ENCODE results near the gene TACR2.

TACR2 gene

DNA sequence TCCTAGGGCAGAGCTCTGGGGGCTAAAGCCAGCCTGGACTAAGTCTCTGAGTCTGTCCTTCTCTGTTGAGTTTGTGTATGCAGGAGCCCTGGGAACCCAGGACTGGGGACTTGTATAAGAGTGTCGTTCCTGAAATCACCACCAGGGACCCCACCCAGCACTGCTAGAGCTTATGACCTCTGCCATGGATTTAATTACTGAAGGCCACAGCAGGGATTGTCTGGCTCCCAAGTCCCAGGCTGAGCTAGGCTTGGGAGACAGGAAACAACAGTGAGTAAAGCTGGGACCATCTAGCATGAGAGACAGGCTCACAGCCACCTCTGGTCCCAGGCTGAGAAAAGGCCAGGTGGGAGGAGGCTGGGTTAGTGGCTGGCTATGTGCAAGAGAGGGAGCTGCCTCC, 33.1 kb upstream of the TACR2 start:
- peak; percentile 52 for DNase-seq

DNA sequence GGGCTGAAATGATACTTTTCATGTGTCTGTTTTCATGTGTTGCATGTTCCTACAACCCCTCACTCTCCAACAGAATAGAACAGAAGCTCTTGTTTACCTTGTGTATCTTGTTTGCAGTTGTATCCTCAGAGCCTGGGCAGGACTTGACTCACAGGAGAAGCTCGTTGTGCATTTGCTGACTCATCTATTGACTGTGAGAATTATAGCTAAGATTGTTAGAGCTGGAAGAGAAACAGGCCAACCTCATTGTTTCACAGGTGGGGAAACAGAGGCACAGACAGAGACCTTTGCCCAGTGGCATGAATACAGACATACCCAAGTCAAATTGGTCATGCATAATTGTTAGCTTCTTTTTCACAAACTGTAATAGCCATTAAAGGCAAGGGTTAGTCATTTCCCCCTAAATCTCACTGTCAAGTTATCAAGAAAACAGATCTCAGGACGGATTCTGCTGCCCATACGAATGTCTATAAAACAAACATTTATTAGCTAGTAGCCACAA, 30.0 kb upstream of the TACR2 start:
- no peak for DNase-seq

DNA sequence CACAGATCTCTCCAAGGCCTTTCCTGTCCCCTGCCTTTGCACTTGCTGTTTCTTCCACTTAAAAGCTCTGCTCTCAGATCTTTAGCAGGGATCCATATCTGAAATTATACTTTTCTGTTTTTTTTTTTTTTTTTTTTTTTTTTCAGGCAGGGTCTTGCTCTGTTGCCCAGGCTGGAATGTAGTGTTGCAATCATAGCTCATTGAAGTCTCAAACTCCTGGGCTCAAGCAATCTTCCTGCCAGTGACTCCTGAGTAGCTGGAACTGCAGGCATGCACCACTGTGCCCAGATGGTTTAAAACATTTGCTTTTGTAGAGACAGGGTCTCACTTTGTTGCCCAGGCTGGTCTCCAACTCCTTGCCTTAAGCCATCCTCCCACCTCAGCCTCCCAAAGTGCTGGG, 29.5 kb upstream of the TACR2 start:
- DNase-seq: no peak

DNA sequence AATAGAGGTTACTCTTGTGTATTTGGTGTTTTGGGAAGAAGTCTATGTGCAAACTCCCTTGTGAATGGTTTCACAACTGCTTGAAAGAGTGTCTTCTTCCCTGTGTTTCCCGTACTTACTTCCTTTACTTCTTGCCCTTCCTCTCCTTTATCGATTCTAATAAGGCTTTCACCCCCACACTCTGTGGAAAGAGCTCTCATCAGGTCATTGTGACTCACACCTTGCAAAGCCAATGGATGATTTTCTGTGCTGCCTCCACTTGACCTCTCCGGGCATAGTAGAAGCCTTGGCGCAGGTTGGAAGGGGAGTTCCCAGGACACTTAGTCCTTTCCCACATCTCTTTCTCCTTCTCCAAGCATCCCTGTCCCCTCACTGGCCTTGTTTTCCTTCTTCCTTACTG, 28.3 kb upstream of the TACR2 start:
- DNase-seq: no peak

DNA sequence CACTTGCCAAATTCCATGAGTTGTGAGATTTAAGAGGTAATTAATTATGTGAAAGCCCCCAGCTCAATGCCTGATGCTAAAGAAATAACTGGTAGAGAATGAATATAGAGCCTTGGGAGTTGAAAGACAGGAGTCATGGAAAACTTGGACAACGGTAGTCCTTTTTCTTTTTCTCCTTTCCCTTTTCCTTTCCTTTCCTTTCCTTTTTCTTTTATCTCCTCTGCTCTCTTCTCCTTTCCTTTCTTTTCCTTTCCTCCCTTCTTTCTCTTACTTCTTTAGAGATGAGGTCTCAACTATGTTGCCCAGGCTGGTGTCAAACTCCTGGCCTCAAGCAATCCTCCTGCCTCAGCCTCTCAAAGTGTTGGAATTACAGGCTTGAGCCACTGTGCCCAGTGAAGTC, 26.6 kb upstream of the TACR2 start:
- DNase-seq: no peak

DNA sequence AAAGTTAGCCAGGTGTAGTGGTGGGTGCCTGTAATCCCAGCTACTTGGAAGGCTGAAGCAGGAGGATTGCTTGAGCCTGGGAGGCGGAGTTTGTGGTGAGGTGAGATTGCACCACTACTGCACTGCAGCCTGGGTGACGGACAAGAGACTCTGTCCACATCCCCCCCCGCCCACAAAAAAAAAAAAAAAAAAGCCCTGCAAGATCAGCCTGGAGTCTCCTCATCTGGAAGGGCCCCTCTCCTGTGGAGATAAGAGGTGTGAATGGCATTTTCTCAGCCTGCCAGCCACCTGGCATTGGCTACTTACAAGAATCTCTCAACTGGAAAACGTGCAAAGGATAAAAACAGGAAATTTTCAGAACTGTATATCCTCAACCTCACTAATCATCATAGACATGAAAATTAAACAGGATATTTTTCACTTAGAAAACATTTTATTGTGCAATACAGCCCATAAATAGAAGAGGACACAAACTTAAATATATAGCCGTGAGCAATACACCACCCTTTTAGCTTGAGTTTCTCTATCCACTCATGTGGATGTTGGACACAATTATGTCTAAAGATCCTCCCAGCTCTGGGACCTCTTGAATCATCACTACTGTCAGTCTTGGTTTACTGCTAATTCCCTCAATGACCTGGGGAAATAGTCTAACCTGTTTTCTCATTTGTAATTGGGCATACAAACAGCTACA, 23.2 kb upstream of the TACR2 start:
- no peak for DNase-seq

DNA sequence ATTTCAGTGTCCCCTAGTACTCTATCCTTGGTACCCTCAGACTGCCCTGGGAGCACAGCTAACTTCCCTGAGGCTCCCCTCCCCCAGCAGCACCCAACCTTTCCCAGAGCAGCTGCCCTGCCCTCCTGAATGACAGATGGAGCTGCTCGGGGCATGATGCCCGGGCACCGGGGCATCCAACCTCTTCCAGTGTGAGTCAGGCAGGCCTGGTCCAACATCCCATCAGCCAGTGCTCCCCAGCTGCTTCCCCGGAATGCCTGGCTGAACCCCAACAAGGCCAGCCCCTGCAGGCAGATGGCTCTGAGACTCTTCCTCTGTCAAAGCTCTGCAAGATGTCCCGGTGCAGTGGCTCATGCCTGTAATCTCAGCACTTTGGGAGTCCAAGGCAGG, 22.6 kb upstream of the TACR2 start:
- no peak for DNase-seq

DNA sequence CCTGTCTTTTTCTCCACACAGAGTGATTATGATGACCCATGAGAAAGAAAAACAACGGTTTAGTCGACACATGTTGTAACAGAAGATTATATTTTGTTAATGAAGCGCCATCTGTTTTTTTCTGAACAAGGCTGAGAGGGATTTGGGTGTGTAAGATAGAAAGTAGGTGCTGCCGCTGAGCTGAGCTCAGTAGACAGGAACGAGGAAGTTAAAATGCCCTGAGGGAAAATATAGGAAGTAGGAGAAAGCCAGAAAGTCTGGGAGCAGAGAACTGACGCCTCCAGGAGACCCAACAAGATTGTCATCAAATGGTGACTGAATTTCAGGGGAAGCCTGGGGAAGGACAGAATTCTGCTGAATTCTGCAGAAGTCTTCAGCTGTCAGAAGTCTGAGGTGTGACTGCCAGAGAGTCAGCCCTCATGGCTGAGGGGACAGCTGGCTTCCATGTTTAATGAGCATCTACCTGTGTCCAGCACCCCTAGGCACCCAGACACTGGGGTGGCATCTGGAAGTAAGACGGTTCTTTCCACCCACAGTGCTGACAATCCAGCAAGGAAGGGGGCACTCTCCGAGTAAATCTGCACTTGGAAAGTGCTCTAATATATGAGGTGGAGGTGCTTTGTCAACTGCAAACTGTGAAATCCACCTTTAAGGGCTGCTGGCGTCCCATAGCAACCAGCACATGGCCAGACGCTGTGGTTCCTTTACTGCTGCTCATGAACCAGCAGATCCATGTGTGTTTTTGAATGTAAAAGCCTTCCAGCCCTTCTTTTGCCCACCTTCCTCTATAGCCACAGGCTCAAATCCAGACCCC, 22.0 kb upstream of the TACR2 start:
- no peak for DNase-seq

DNA sequence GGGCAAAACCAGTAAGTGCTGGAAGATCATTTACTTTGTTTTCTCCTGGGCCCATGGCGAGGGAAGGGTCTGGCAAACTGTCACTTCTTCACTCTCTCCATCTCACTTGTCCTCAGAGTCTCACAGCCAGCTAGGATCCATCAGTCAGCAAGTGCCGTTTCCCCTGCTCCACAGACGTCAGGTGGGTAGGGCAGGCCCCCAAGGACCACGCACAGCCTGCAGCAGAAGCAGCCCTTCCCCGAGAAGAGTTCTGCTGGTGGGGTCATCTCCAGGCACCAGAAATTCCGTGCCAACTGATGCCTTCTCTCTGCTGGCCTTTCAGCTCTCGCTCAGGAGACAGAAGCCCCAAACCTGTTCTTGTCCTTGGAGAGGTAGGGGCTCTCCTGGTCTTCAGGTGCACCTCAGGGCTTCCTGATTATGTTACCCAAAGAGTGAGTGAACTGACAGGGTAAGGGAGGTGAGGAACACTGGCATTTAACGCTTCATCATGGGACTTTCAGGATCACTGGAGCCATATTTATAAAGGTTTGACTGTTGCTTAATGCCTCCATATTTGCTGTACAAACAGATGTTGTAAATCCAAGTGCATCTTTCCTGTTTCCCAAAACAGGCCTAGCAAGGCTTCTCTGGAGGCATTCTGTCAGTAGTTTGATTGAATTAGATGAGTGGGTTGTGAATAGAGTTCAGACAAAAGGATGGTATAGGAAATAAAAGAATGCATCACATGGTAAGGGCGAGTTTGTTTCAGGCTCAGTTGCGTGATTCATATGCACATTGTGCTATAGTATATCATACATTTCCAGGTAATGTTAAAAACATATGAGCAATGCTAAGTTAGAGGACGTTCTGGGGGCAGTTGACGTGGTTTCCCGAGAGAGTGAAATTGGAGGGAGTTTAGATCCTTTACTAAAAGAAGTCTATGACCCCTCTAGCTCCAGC, 20.9 kb upstream of the TACR2 start:
- no peak for DNase-seq

DNA sequence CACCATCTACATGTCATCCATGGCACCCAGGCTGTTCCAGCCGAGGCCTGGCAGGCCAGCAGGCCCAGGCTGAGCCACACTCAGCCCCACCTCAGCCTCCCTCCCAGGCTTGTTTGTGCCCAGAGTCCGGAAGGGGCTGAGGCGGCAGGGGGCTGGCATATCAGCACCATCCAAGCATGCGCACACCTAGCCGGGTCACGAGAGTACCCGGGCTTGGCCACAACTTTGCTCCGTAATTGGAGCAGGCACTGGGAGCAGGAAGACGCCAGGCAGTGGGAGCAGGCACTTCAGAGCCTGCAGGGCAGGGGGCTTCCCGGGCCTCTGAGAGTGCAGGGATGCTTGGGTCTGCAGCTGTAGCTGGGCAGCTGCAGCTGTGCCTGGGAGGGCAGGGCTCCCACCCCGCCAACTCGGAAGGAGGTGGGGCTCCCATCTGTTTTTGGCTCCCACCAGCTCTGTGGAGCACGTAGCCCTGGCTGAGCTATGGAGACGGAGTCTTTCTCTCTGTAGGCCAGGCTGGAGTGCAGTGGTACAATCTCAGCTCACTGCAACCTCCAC, 19.3 kb upstream of the TACR2 start:
- no peak for DNase-seq

DNA sequence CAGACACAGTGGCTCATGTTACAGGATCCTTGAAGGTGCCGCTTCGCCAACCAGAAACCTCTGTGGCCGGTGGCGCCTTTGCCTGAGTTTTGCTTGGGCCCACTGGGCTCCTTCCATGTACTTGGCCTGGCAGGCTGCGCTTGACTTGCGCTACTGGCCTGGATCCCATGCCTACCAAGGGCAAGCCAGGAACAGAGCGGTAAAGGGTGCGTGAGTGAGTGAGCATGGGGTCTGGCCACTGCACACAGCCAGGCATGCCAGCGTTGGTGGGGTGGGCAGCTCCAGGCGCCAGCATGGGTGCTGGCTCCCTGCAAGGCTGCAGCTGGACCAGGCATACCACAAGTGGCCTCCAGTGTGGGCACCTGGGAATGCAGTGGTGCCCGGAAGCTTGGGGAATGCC, 18.2 kb upstream of the TACR2 start:
- DNase-seq: no peak

DNA sequence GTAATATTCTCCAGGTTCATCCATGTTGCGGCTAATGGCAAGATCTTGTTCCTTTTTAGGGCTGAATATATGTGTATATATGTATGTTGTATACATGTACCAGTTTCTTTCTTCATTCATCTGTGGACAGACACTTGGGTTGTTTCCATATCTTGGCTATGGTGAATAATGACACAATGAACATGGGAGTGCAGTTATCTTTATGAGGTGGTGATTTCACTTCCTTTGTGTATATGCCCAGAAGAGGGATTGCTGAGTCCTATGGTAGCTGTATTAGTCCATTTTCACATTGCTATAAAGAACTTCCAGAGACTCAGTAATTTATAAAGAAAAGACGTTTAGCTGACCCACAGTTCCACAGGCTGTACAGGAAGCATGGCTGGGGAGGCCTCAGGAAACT, 17.5 kb upstream of the TACR2 start:
- no peak for DNase-seq

DNA sequence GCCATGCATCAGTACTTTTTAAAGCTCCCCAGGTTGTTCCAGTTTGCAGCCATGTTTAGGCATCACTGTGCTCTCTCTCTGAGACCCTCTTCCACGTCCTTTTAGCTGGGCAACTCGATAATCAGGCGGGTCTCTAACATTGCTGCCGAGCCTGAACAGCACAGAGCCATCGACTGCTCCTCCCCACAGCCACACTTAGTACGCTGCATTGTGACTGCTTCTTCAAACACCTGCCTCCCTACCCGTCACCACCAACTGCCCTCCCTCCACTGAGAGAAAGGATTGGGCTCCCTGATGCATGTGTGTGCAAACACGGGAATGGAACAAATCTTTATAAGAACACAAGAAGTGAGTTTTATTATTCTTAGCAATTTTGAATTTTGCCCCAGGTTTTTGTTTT, 11.4 kb upstream of the TACR2 start:
- no peak for DNase-seq

DNA sequence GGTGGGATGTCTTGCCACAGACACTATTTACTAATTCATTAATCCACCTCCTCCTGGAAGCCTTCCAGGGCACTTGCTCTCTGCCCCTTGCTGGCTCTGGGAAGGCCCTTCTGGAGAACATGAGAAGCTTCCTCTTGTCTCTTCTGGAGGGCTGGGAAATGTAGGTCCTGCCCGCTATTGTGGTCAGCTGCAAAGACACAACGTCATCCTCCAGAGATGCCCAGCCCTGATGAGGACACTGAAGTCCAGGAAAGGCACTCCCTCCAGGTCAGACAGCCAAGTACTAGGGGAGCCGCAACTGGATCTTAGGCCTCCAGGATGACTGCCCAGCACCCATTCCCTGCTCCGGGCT, 9.6 kb upstream of the TACR2 start:
- no peak for DNase-seq

DNA sequence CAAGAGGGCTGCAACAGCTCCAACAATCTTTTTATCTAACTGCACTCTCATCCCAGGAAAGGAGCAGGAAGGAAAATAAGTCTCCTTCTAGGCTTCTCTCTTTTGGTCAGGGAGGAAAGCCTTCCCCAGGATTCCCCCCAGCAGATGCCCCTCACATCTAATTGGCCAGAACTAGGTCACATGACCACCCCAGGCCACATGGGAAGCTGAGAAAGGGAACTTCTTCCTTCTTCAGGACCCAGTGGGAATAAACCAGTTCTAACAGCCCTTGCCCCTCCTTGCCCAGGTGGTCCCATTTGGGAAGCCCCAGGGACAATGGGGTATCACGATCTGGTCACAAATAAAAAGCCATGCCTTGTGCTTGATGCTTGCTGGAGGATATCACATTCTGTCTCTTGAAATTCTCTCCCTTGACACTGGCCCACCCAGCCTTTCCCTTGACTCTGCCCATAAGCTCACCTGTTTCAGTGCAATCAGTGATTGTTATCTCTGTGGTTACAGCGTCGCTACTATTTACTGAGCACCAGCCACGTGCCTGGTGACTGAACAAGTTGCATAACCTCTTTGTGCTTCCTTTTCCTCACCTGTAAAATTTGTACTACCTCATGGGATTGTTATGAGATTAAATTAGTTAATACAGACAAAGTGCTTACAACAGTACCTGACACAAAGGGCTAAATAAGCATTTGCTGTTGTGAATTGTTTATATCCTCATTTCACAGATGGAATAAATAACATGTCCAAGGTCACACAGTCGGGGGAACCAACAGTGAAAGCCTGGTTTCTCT, 9.0 kb upstream of the TACR2 start:
- DNase-seq: peak; percentile 33

DNA sequence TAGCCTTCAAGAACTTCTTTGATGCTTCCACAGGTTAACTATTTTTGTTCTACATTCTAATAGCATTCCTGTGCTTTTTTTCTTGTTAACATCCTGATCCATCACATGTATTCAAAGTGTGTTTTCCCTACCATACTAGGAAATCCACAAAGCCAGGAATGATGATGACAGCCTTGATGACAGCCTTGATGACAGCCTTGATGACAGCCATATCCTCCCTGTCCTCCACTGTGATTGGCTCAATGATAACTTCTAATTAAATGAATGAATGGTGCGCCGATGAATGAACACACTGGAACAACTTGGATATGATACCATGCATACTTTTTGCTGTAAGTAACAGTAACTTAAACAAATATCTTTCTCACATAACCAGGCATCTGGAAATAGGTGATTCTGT, 8.3 kb upstream of the TACR2 start:
- no peak for DNase-seq

DNA sequence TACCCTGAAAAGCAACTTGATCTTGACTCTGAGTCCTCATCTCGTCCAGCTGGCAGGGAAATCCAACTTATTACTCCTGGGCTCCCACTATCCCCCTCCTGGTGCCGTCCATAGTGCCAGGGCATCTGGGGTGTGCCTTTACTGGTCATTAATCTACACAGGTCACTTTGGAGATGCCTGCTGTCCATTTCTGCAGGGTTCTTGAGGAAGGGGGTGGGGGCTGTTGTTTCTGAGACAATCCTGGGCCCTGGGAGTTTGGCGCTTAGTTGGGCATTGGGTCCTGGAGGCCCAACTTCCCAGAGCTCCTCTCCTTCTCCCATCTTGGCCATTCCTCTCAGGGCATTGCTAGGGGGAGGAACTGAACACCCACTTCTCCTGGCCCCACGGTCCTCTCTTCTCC, 6.0 kb upstream of the TACR2 start:
- DNase-seq: no peak

DNA sequence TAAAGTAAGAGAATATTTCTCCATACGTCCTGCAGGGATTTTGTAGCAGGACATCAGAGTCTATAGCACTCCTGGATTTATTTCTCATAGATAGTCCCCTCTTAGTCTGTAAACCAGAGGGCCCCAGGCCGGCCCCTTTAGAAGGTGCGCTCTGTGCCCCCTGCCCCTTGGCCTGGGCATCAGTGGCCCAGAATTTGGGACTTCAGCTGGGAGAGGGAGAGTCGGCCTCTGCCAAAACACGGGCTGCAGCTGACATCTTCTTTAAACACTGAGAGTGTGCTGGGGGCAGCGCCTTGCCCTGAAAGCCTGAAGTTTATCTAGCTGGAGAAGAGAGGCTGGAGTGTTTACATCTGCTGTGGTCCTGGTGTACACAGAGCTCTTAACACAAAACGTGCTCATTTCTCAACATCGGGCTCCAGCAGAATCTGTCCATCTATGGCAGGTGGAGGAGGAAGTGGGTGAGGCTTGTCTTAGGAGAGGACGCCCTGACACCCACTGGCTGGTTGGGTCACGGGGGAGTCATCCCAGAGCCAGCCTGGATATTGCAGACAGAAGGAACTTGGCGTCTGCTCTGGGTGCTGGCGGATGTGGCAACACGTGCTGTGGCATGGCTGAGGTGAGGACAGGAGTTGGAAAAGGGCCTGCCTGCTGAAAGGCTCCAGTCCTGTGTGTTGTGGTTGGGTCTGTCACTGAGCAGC, 5.0 kb upstream of the TACR2 start:
- no peak for DNase-seq

DNA sequence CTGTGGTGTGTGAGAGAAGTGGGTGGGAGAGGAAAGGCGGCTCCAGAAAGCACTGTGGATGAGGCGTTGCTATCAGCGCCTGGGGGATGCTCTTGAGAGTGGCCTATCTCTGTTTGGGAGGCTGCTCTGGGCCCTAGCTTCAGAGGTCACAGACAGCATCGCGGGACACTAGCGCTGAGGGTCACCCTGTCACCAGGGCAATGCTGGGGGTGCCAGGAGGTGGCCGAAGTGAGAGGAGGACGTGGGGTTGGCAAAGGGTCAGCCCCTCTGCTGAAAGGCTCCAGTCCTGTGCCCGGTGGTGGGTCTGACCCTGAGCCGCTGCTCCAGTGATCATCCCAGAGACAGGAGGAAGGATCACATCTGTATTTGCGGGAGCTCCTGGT, 3.0 kb upstream of the TACR2 start:
- DNase-seq: no peak

DNA sequence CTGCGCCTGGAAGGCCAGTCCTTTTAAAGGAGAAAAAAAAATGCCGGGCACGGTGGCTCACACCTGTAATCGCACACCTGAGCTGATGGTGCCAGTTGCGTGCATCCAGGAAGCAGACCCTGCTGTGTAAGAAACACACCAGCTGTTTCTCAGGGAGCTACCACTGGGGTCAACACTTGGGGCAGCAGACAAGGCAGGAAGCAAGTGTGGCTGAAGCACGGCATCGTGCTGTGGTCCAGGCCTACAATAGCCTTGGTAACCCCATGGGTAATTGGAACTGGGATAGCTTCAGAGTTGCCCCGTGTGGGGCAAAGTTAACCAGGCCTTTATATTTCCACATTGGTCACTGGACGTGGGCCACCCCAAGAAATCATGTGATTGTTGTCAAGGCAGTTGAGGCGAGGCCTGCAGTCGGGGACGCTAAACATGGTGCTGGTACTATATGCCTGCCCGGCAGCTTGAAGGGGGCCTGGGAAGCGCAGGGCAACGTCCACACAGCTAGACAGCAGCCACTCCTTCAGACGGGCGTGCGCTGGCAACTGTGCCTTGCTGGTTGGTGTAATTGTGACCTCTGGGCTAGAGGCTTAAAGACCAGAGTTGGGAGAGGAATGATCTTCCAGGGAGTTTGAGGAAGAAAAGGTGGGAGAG, 2.5 kb upstream of the TACR2 start:
- no peak for DNase-seq

DNA sequence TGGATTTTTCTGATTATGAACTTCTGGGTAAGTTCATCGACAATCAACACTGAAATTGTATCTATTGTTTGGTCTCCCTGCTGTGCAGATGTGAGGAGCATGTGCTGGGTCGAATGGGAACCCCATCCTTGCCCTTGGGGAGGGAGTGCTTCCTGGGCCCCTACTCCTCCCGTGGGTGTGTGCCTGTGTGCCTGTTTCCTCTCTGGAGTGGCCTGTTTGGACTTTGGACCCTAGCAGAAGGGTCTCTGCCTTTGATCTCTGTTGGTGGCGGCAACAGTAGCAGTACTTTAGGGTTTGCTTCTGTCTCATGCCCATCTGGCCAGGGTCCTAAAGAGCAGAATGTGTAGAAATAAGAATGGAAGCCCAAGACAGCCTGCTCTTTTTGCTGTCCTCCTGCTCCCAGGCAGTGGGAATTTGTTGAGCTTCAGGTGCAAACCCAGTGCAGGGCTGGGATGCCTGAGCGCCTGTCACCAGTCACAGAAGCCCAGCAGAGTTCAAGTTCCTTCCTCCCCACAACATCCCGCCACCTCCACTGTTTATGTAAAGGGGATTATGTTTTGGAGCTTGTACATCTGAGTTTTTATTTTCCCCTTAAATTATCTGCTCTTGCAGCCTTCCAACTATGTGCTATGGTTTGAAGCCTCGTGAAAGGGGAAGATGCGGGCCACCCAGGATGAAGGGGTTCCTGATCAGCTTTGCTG, 1.5 kb upstream of the TACR2 start:
- DNase-seq: no peak

All from activated T-cell treated with anti-CD3 and anti-CD28 coated beads, Interleukin-2, amount 50 U/mL, for 1 hour (primary cell).